Activated naive CD4-positive, alpha-beta T cell treated with anti-CD3 and anti-CD28 coated beads, Interleukin-2, amount 10 ng/mL, durations not matched to agents 7 days and 5 days (primary cell): ENCODE data around the gene TET2.

Source experiments
- CTCF ChIA-PET: fragments of 350-600 bp; sonication (Branson Sonifier 250); formaldehyde crosslinking; loops from one replicate; lab custom pipeline; 2021; ENCODE audit warnings: antibody characterized with exemption; lab: Charles Lee
- DNase-seq: peaks from one replicate; pipeline ENCODE4 v3.0.0-alpha.2; 2020
- H3K27ac Mint-ChIP-seq: one replicate; pipeline ENCODE4 v1.8.0; 2021; ENCODE audit warnings: mild to moderate bottlenecking, moderate library complexity, mixed read lengths
- H3K27me3 Mint-ChIP-seq: one replicate; pipeline ENCODE4 v1.8.0; 2021; ENCODE audit warnings: mild to moderate bottlenecking, mixed read lengths
- H3K36me3 Mint-ChIP-seq: one replicate; pipeline ENCODE4 v1.8.0; 2021; ENCODE audit warnings: mixed read lengths
- H3K4me1 Mint-ChIP-seq: one replicate; pipeline ENCODE4 v1.8.0; 2021; ENCODE audit warnings: mixed read lengths
- H3K4me3 Mint-ChIP-seq: one replicate; pipeline ENCODE4 v1.8.0; 2021; ENCODE audit warnings: mild to moderate bottlenecking, moderate library complexity, mixed read lengths
- H3K9me3 Mint-ChIP-seq: one replicate; pipeline ENCODE4 v1.8.0; 2021; ENCODE audit warnings: mixed read lengths

The TET2 gene

GRCh38 chr4:105149771-105150170 is 3.1 kb downstream of the TET2 start:
- no peak for DNase-seq
- CTCF ChIA-PET: no interaction called here
- Mint-ChIP-seq H3K9me3 (no peaks in the 10 kb centered on the region), H3K27ac (no peak overlapping the region), H3K27me3 (peaks cover 8% of the 10 kb centered on the region), H3K4me1 (peaks cover 36% of the 10 kb centered on the region), H3K4me3 (no peak overlapping the region), H3K36me3 (peaks cover 11% of the 10 kb centered on the region)

GRCh38 chr4:105150503-105150902 is 3.8 kb downstream of the TET2 start:
- Mint-ChIP-seq H3K4me1 (peaks cover 36% of the 10 kb centered on the region), H3K36me3 (peaks cover 15% of the 10 kb centered on the region)

GRCh38 chr4:105153749-105154148 is 7.1 kb downstream of the TET2 start:
- CTCF ChIA-PET: no interaction called here
- Mint-ChIP-seq H3K27ac (no peak overlapping the region), H3K36me3 (peaks cover 11% of the 10 kb centered on the region), H3K4me1 (peaks cover 23% of the 10 kb centered on the region), H3K4me3 (no peak overlapping the region), H3K27me3 (no peaks in the 10 kb centered on the region), H3K9me3 (no peaks in the 10 kb centered on the region)
- DNase-seq: no peak

More at GRCh38 chr4:105150503-105150902, 3.8 kb downstream of the TET2 start:
- DNase-seq: no peak
- Mint-ChIP-seq H3K27me3 (peaks cover 6% of the 10 kb centered on the region), H3K4me3 (no peak overlapping the region), H3K27ac (no peak overlapping the region), H3K9me3 (no peaks in the 10 kb centered on the region)
- CTCF ChIA-PET: interaction anchor here (1.3 kb wide), 1 partner anchor 13 kb away, joined by 3 read pairs; no protein-coding TSS in a partner anchor

- H3K9me3 Mint-ChIP-seq: no peaks in the 10 kb centered on the region
- no peak overlapping the region for H3K4me3 Mint-ChIP-seq
- CTCF ChIA-PET: interaction anchor here (1.2 kb wide), 1 partner anchor 17 kb away, joined by 4 read pairs; no protein-coding TSS in a partner anchor
- H3K27me3 Mint-ChIP-seq: no peaks in the 10 kb centered on the region
- no peak overlapping the region for H3K27ac Mint-ChIP-seq
- H3K36me3 Mint-ChIP-seq: peaks cover 13% of the 10 kb centered on the region
- H3K4me1 Mint-ChIP-seq: peaks cover 14% of the 10 kb centered on the region
- DNase-seq: no peak
Measured at GRCh38 chr4:105154576-105154975, 7.9 kb downstream of the TET2 start.

DNA sequence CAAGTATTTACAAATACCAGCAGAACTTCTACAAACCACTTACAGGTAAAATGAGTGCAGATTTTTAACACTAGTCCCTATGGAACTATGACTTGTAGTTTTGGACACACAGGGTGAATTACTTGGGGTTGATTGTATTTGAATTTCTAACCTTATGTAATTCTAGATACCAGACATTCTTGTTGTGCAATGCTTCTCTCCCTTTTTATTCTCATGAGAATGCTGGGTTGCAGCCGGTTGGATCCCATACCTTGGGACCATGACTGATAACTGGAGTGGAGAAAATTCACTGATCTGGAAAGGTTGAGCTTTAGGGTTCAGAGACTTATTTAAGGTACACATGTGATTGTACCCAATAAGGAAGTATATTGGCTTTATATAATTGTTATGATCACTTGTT is 8.8 kb downstream of the TET2 start:
- H3K27ac Mint-ChIP-seq: no peak overlapping the region
- CTCF ChIA-PET: interaction anchor here (1.2 kb wide), 1 partner anchor 17 kb away, joined by 4 read pairs; no protein-coding TSS in a partner anchor
- peaks cover 10% of the 10 kb centered on the region for H3K4me1 Mint-ChIP-seq
- H3K36me3 Mint-ChIP-seq: peaks cover 15% of the 10 kb centered on the region
- H3K9me3 Mint-ChIP-seq: no peaks in the 10 kb centered on the region
- H3K27me3 Mint-ChIP-seq: no peaks in the 10 kb centered on the region
- H3K4me3 Mint-ChIP-seq: no peak overlapping the region
- no peak for DNase-seq

DNA sequence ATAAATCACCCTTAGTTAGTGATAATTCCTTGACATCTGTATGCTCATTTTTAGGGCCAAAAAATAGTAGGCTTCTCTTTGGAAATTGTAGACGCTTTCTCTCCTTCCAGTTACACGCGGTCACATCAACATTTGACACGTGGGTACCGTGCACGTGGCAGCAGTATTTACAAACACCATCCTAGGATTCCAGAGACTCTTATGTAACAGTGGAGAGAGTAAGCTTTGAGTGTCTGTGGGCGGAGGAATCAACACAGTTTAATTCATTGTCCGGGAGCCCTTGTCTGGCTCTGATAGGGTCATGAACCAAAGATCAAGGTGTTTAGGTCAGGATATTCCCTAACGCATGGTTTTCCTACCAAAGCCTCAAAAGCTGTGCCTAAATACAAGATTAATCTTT is 12.2 kb downstream of the TET2 start:
- Mint-ChIP-seq H3K36me3 (peaks cover 13% of the 10 kb centered on the region), H3K4me3 (no peak overlapping the region), H3K4me1 (peaks cover 8% of the 10 kb centered on the region), H3K27me3 (no peaks in the 10 kb centered on the region), H3K27ac (no peak overlapping the region), H3K9me3 (no peaks in the 10 kb centered on the region)
- DNase-seq: no peak
- CTCF ChIA-PET: no interaction called here

- H3K27me3 Mint-ChIP-seq: no peaks in the 10 kb centered on the region
- no peaks in the 10 kb centered on the region for H3K4me1 Mint-ChIP-seq
- H3K27ac Mint-ChIP-seq: no peak overlapping the region
- DNase-seq: no peak
- H3K36me3 Mint-ChIP-seq: peaks cover 8% of the 10 kb centered on the region
- CTCF ChIA-PET: interaction anchor here (1.0 to 1.1 kb wide), 2 partner anchors 79 to 312 kb away, joined by 3 read pairs; partner anchors contain the start of gene PPA2
- no peaks in the 10 kb centered on the region for H3K9me3 Mint-ChIP-seq
- no peak overlapping the region for H3K4me3 Mint-ChIP-seq
Measured at GRCh38 chr4:105162123-105162796, 15.6 kb downstream of the TET2 start.

DNA sequence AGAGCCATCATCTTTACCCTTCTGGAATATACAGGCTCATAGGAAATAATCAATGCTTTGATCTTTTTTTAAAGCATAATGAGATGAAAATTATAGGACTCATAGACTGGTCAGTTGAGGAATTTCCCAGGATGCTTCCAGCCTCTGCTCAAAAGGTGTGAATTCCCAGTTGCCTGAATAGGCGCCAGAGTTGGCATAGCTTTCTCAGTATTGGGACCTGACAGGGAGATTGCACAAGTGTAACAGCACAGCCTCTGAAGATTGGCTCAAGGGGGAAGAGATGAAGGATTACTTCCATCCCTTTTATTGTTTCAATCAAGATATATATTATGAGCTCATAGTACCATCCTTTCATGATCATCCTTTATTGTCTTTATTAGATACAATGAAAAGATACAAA is 17.9 kb downstream of the TET2 start:
- H3K4me1 Mint-ChIP-seq: no peaks in the 10 kb centered on the region
- CTCF ChIA-PET: interaction anchor here (0.9 to 1.4 kb wide), 2 partner anchors 8 to 13 kb away, joined by 3 read pairs; no protein-coding TSS in a partner anchor
- no peak overlapping the region for H3K27ac Mint-ChIP-seq

DNA sequence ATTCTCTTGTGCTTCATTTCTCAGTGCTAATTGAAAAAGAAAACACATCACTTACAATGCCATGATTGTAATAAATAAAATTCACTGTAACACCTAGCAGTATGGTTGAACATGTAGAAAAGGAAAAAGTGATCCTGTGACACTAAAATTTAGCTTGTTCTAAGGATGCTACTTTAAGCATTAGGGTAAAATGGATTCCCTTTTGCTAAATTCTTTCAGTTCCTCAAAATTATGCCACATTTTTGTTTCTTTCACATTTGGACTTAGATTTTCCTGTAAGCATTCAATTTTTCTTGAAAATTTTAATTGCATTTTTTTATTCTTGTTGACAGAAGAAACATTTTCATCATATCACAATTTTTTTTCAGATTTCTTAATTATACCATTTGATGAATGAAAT is 19.4 kb downstream of the TET2 start:
- CTCF ChIA-PET: no interaction called here
- no peak overlapping the region for H3K4me3 Mint-ChIP-seq
- H3K4me1 Mint-ChIP-seq: no peaks in the 10 kb centered on the region
- no peak for DNase-seq
- no peaks in the 10 kb centered on the region for H3K27me3 Mint-ChIP-seq
- H3K9me3 Mint-ChIP-seq: no peaks in the 10 kb centered on the region
- no peak overlapping the region for H3K27ac Mint-ChIP-seq
- H3K36me3 Mint-ChIP-seq: peaks cover 25% of the 10 kb centered on the region

More for the DNA sequence above, 17.9 kb downstream of the TET2 start:
- H3K36me3 Mint-ChIP-seq: peaks cover 19% of the 10 kb centered on the region
- H3K9me3 Mint-ChIP-seq: no peaks in the 10 kb centered on the region
- H3K27me3 Mint-ChIP-seq: no peaks in the 10 kb centered on the region
- no peak overlapping the region for H3K4me3 Mint-ChIP-seq
- no peak for DNase-seq

DNA sequence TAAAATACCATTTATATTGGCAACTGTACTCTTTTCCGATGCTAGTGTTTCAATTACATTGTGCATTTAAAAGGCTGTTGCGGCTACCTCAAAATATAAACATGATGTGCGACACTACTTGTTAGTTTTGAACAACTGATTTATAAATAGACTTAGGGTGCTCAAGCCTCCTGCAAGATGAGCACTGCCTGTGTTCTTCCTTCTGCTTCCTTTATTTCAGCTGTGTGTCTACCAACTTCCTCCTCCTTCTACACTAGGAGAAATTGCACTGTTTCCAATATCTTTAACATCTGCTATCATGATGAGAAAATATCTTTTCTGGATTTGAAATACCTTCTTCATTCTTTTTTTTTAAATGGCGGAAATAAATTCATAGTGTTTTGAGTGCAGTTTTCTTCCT is 24.0 kb downstream of the TET2 start:
- CTCF ChIA-PET: no interaction called here
- Mint-ChIP-seq H3K4me1 (no peaks in the 10 kb centered on the region), H3K9me3 (peaks cover 1% of the 10 kb centered on the region), H3K27ac (no peak overlapping the region), H3K27me3 (no peaks in the 10 kb centered on the region), H3K4me3 (no peak overlapping the region), H3K36me3 (peaks cover 46% of the 10 kb centered on the region)
- DNase-seq: no peak

DNA sequence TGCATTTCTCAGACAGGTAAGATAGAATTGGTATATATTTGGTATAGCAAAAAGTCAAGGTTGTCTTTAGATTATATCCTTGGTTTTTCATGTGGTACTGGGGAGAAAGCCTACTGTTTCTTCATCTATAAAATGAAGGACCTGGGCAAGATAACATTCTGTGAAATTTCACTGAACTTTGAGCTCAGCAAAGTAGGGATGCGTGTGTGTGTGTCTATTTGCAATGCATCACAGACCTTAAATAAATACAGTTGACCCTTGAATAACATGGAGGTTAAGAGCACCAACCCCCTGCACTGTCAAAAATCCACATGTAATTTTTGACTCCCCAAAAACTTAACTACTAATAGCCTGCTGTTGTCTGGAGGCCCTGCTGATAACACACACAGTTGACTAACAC is 25.2 kb downstream of the TET2 start:
- Mint-ChIP-seq H3K27me3 (no peaks in the 10 kb centered on the region), H3K9me3 (peaks cover 1% of the 10 kb centered on the region), H3K27ac (no peak overlapping the region), H3K4me3 (no peak overlapping the region), H3K36me3 (peaks cover 54% of the 10 kb centered on the region), H3K4me1 (no peaks in the 10 kb centered on the region)
- CTCF ChIA-PET: interaction anchor here (0.8 kb wide), 1 partner anchor 20 kb away, joined by 3 read pairs; no protein-coding TSS in a partner anchor
- no peak for DNase-seq

GRCh38 chr4:105174098-105174497 is 27.4 kb downstream of the TET2 start:
- no peaks in the 10 kb centered on the region for H3K4me1 Mint-ChIP-seq
- no peak overlapping the region for H3K27ac Mint-ChIP-seq
- H3K9me3 Mint-ChIP-seq: peaks cover 1% of the 10 kb centered on the region
- no peak for DNase-seq
- H3K27me3 Mint-ChIP-seq: no peaks in the 10 kb centered on the region
- peaks cover 45% of the 10 kb centered on the region for H3K36me3 Mint-ChIP-seq
- H3K4me3 Mint-ChIP-seq: no peak overlapping the region
- CTCF ChIA-PET: no interaction called here

DNA sequence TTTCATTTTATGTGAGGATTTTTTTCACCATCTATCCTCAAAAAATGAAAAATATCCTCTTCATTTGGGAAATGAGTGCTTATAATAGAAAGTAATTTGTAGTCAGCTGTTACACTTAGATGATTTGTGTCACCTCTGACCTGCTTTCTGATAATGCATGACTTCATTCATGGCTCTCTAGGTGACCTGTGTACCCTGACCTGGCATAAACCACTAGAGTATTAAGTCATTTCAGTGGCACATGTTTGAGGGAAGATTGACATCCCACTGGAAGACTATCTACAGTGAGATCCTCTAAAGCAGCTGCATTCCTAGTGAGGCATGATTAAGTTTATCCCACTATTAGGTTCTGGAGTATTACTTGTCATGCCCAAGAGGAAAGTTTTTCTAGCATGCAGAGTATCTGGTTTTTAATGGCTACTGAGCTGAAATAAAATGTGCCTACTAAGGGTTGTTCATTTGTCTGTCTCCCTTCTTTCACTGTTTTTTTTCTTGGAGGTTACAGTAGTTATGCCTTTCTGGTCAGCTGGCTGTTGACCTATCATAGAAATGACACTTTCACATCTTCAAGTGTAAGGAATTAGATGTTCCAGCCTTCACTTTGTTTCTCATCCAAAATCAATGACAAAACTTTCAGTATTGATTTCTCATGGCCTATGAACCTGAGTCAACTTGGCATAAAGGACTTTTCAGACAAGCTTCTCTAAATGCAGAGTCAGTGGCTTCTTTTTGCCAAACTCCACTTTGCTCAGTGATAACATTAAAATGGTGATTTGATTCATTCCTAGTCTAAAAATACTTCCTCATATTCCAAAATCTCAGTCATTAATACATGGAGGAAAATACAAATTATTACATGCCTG is 33.1 kb downstream of the TET2 start:
- DNase-seq: no peak
- H3K27me3 Mint-ChIP-seq: no peaks in the 10 kb centered on the region
- no peak overlapping the region for H3K27ac Mint-ChIP-seq
- H3K4me3 Mint-ChIP-seq: no peak overlapping the region
- CTCF ChIA-PET: no interaction called here
- peaks cover 23% of the 10 kb centered on the region for H3K36me3 Mint-ChIP-seq
- peaks cover 9% of the 10 kb centered on the region for H3K4me1 Mint-ChIP-seq
- H3K9me3 Mint-ChIP-seq: peaks cover 1% of the 10 kb centered on the region

- CTCF ChIA-PET: interaction anchor here (0.6 kb wide), 1 partner anchor 292 kb away, joined by 3 read pairs; no protein-coding TSS in a partner anchor
- Mint-ChIP-seq H3K4me1 (peaks cover 13% of the 10 kb centered on the region), H3K27ac (no peak overlapping the region), H3K27me3 (no peaks in the 10 kb centered on the region), H3K36me3 (peaks cover 16% of the 10 kb centered on the region), H3K4me3 (no peak overlapping the region), H3K9me3 (no peaks in the 10 kb centered on the region)
- no peak for DNase-seq
Measured at GRCh38 chr4:105181259-105181658, 34.6 kb downstream of the TET2 start.
